ENCODE measurements around the gene FRMD1.

Gene FRMD1

GRCh38 chr6:168043193-168043847, 35.7 kb downstream of the FRMD1 start:
- no peak for DNase-seq

GRCh38 chr6:168042426-168043192, 36.4 kb downstream of the FRMD1 start:
- no peak for DNase-seq

GRCh38 chr6:168041928-168042327, 37.1 kb downstream of the FRMD1 start:
- DNase-seq: no peak

GRCh38 chr6:168040856-168041496, 38.0 kb downstream of the FRMD1 start:
- no peak for DNase-seq

GRCh38 chr6:168039849-168040248, 39.2 kb downstream of the FRMD1 start:
- no peak for DNase-seq

- DNase-seq: no peak
Measured at GRCh38 chr6:168039301-168039700, 39.7 kb downstream of the FRMD1 start.

GRCh38 chr6:168038576-168039140, 40.4 kb downstream of the FRMD1 start:
- DNase-seq: no peak

GRCh38 chr6:168037856-168038255, 41.2 kb downstream of the FRMD1 start:
- DNase-seq: no peak

- no peak for DNase-seq
Measured at GRCh38 chr6:168037242-168037641, 41.8 kb downstream of the FRMD1 start.

- peak; percentile 70 for DNase-seq
Measured at GRCh38 chr6:168035661-168036545, 43.1 kb downstream of the FRMD1 start.

GRCh38 chr6:168035098-168035660, 43.8 kb downstream of the FRMD1 start:
- peak; percentile 69 for DNase-seq

GRCh38 chr6:168034537-168034936, 44.5 kb downstream of the FRMD1 start:
- DNase-seq: no peak

GRCh38 chr6:168033791-168034190, 45.2 kb downstream of the FRMD1 start:
- no peak for DNase-seq

- no peak for DNase-seq
Measured at GRCh38 chr6:168032005-168032760, 46.8 kb downstream of the FRMD1 start.

- no peak for DNase-seq
Measured at GRCh38 chr6:168031411-168031971, 47.5 kb downstream of the FRMD1 start.

- no peak for DNase-seq
Measured at GRCh38 chr6:168030908-168031307, 48.1 kb downstream of the FRMD1 start.

- DNase-seq: no peak
Measured at GRCh38 chr6:168030218-168030746, 48.7 kb downstream of the FRMD1 start.

- no peak for DNase-seq
Measured at GRCh38 chr6:168029459-168030217, 49.4 kb downstream of the FRMD1 start.

- DNase-seq: no peak
Measured at GRCh38 chr6:168028181-168028580, 50.8 kb downstream of the FRMD1 start.

GRCh38 chr6:168027521-168027920, 51.5 kb downstream of the FRMD1 start:
- no peak for DNase-seq
